RWPE2 (cell line): ENCODE results near the gene TK2.

Source experiments
- ATAC-seq: fragments of 200-7000 bp; cut with Tn5 transposase; 3 replicates; pipeline ENCODE4 v1.9.1; 2021; ENCODE audit warnings: low read depth
- DNase-seq: peaks from one replicate; pipeline ENCODE4 v3.0.0-alpha.2; 2020; ENCODE audit warnings: low spot score
- H3K27ac ChIP-seq: fragments of 450-650 bp; 2 replicates; pipeline ENCODE4 v1.5.1; 2017; ENCODE audit warnings: mild to moderate bottlenecking; ENCODE audit not compliant: poor library complexity, severe bottlenecking
- H3K27me3 ChIP-seq: fragments of 250-450 bp; sonication (Bioruptor Pico); 2 replicates; pipeline ENCODE4 v1.5.1; 2021; ENCODE audit warnings: mild to moderate bottlenecking, moderate library complexity; ENCODE audit not compliant: insufficient read depth, poor library complexity, severe bottlenecking
- H3K36me3 ChIP-seq: fragments of 250-450 bp; sonication (Bioruptor Pico); 2 replicates; pipeline ENCODE4 v1.5.1; 2020; ENCODE audit warnings: low read depth, mild to moderate bottlenecking, moderate library complexity
- H3K4me1 ChIP-seq: fragments of 250-450 bp; sonication (Bioruptor Pico); 2 replicates; pipeline ENCODE4 v1.5.1; 2021; ENCODE audit warnings: mild to moderate bottlenecking, moderate library complexity; ENCODE audit not compliant: insufficient read depth, poor library complexity, severe bottlenecking
- H3K4me3 ChIP-seq: fragments of 250-450 bp; sonication (Bioruptor Pico); 2 replicates; pipeline ENCODE4 v1.5.1; 2021; ENCODE audit warnings: mild to moderate bottlenecking, moderate library complexity; ENCODE audit not compliant: severe bottlenecking
- H3K9me3 ChIP-seq: fragments of 250-450 bp; sonication (Bioruptor Pico); 2 replicates; pipeline ENCODE4 v1.5.1; 2021; ENCODE audit warnings: mild to moderate bottlenecking, moderate library complexity; ENCODE audit not compliant: severe bottlenecking
- TF ChIP-seq, protein P1 (sequence below): fragments of 450-650 bp; IDR thresholded peaks from one replicate; pipeline ENCODE4 v1.5.1; 2017; ENCODE audit warnings: mild to moderate bottlenecking, moderate library complexity; ENCODE audit not compliant: poor library complexity, severe bottlenecking

TK2 gene

GRCh38 chr16:66490774-66491715, 58.9 kb downstream of the TK2 start:
- TF ChIP-seq, protein P1, sequence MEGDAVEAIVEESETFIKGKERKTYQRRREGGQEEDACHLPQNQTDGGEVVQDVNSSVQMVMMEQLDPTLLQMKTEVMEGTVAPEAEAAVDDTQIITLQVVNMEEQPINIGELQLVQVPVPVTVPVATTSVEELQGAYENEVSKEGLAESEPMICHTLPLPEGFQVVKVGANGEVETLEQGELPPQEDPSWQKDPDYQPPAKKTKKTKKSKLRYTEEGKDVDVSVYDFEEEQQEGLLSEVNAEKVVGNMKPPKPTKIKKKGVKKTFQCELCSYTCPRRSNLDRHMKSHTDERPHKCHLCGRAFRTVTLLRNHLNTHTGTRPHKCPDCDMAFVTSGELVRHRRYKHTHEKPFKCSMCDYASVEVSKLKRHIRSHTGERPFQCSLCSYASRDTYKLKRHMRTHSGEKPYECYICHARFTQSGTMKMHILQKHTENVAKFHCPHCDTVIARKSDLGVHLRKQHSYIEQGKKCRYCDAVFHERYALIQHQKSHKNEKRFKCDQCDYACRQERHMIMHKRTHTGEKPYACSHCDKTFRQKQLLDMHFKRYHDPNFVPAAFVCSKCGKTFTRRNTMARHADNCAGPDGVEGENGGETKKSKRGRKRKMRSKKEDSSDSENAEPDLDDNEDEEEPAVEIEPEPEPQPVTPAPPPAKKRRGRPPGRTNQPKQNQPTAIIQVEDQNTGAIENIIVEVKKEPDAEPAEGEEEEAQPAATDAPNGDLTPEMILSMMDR, result no peak
- ATAC-seq, result no peak
- Histone ChIP-seq H3K4me3 (no peak overlapping the region), H3K27ac (no peak overlapping the region), H3K4me1 (peaks cover 12% of the 10 kb centered on the region), H3K36me3 (no peaks in the 10 kb centered on the region), H3K27me3 (no peaks in the 10 kb centered on the region), H3K9me3 (no peaks in the 10 kb centered on the region)
- DNase-seq, result no peak

- TF ChIP-seq, protein P1, result no peak
- no peak for DNase-seq
- Histone ChIP-seq H3K4me3 (no peak overlapping the region), H3K4me1 (peaks cover 14% of the 10 kb centered on the region), H3K36me3 (no peaks in the 10 kb centered on the region), H3K27me3 (no peaks in the 10 kb centered on the region), H3K9me3 (no peaks in the 10 kb centered on the region), H3K27ac (no peak overlapping the region)
- no peak for ATAC-seq
Measured at GRCh38 chr16:66489818-66490217, 60.1 kb downstream of the TK2 start.

- Histone ChIP-seq H3K9me3 (no peaks in the 10 kb centered on the region), H3K4me1 (peaks cover 14% of the 10 kb centered on the region), H3K4me3 (no peak overlapping the region), H3K27ac (no peak overlapping the region), H3K27me3 (no peaks in the 10 kb centered on the region), H3K36me3 (no peaks in the 10 kb centered on the region)
- TF ChIP-seq, protein P1, result no peak
- ATAC-seq, result no peak
- no peak for DNase-seq
Measured at GRCh38 chr16:66489385-66489784, 60.5 kb downstream of the TK2 start.

- DNase-seq (no peak), ATAC-seq (no peak)
- no peaks in the 10 kb centered on the region for H3K27me3 ChIP-seq
- TF ChIP-seq, protein P1, result no peak
- no peaks in the 10 kb centered on the region for H3K36me3 ChIP-seq
- H3K9me3 ChIP-seq, result no peaks in the 10 kb centered on the region
- H3K4me3 ChIP-seq, result no peak overlapping the region
- H3K27ac ChIP-seq, result no peak overlapping the region
- H3K4me1 ChIP-seq, result peaks cover 14% of the 10 kb centered on the region
Measured at GRCh38 chr16:66488505-66488904, 61.4 kb downstream of the TK2 start.
